GM19372 (cell line): ENCODE data around the gene MCCD1.
"Not testable (repeated sequence)": the region's sequence is repeated elsewhere in the genome, so short reads cannot be mapped to it uniquely, and the experiment has no call there.

ENCODE experiments used
- ATAC-seq: cut with Tn5 transposase; IDR thresholded peaks from one replicate; pipeline ENCODE4 v1.9.1; 2021; ENCODE audit warnings: mild to moderate bottlenecking, low read depth, moderate library complexity; ENCODE audit not compliant: unreplicated experiment

The MCCD1 gene, protein sequence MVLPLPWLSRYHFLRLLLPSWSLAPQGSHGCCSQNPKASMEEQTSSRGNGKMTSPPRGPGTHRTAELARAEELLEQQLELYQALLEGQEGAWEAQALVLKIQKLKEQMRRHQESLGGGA

DNA sequence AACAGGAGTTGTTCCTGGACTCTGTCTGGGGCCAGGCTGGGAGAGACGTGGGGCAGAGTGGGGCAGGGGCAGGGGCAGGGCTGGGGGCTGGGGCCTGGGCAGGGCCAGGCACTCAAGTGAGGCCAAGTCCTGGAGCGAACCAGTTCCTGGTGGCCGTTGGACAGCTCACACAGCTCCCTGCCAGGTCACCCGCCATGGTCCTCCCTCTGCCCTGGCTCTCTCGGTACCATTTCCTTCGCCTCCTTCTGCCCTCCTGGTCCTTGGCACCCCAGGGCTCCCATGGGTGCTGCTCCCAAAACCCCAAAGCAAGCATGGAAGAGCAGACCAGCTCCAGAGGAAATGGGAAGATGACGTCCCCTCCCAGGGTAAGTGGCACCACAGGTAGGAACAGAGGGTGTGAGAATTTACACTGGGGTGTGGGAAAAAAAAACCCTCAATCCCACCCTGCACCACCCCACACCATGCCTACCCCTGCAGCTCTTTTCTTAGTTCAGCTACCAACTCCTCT lies at the start of gene MCCD1:
MCCD1 (plus strand) TSS at position 142 of the 508 bp plus-strand sequence; CDS start at position 195, 53 bp downstream.
- no peak for ATAC-seq

DNA sequence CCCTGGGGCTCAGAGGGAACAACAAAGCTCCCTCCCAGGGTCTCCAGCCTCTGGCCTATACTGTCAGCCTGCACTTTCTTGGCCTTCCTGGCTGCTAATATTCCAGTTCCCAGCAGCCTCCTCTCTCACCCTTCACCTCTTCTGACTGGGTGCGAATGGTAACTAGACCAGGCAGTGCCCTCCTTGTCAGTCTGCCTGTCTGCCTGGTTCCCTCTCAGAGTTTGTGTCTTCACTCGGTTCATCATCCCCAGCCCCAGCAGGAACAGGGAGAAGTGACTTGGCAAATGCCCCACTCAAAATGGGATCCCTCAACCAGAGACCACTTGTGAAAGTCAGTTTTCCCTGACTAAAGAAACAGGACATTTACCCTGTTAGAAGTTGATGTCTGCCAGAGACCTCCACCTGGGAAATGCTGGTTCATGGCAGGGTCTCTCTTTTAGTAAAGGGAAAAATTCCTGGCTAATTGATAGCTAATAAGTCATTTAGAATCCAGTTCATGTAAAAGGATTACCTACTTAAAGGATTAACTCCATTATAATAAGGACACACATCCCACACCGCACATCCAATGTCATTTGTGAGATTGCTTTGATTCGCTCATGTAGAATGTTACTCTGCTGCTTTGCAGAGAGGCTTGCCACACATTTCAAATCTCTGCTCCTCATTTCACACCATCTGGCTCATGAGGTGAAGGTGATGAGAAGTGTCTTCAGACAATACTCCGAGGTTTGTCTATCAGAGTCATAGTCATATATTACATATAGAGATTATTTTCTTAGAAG lies 49.4 kb upstream of the MCCD1 start:
- ATAC-seq, result no peak

DNA sequence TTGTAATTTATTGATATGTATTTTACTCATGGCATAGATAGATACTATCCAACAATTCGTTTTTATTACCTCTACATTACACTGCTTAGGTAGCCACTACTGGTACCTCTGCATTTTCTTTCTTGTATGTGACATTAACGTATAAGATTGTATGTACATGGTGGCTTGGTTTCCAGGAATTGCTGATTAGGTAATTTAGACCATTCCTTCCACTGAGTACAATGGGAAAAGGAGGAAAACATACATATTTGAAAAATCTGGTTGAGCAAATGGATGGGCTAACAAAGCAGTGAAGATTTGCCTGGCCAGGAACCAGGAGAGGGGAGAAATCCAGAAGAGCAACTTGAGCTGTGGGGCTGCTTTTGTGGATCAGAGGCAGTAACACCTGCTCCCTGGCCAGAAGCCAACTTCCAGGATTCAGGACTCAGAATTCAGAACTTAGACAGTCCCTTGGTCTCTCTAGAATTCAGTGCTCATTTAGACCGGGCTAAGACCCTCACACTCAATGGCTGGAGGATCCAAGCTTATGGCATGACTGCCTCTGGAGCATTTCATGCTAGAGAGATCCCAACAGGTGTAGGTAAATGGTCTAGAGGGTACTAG lies 48.7 kb upstream of the MCCD1 start:
- no peak for ATAC-seq

DNA sequence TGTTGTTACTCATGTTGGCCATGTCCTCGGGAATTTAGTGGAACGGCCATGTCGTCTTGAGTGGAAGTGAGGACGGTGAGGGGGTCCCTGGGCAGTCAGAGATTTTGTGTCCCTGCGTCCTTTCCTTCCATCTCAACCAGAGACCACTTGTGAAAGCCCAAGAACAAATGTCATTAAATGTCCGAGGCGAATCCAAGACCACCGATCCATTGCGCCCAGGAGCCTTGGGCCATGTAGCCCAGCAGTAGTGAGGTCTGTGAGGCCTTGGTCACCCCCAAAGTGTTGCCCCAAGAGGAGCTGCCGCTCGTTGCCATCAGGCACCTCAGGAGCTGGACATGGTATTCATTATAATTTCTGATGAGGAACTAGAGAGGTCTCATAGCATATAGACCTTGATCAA lies 48.2 kb upstream of the MCCD1 start:
- ATAC-seq, result no peak

DNA sequence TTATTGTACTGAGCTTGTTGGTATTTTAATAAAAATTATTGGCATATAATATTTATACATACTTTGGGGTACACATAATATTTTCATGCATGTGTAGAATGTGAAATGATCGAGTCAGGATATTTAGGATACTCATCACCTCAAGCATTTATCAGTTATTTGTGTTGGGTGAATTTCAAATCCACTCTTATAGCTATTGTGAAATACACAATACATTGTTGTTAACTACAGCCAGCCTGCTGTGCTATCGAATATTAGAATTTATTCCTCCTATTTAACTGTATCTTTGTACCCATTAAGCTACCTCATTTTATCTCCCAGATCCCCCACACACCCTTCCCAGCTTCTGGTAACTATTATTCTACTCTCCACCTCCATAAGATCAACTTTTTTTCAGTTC lies 45.4 kb upstream of the MCCD1 start:
- no peak for ATAC-seq

DNA sequence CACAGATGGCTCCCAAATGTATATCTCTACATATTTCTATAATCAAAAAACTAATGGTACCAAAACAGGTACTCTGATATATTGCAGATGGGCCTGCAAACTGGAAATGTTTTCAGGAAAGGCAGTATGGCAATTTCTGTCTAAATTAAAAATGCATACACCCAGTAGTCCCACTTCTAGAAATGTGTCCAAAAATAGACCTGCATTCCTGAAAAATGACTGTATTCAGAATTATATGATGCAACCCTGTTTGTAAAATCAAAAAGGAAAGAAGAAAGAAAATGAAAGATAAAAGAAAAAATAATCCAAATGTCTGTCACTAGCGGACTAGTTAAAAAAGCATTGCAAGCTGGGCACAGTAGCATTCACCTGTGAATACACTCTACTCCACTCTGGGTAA lies 43.7 kb upstream of the MCCD1 start:
- ATAC-seq, result no peak

DNA sequence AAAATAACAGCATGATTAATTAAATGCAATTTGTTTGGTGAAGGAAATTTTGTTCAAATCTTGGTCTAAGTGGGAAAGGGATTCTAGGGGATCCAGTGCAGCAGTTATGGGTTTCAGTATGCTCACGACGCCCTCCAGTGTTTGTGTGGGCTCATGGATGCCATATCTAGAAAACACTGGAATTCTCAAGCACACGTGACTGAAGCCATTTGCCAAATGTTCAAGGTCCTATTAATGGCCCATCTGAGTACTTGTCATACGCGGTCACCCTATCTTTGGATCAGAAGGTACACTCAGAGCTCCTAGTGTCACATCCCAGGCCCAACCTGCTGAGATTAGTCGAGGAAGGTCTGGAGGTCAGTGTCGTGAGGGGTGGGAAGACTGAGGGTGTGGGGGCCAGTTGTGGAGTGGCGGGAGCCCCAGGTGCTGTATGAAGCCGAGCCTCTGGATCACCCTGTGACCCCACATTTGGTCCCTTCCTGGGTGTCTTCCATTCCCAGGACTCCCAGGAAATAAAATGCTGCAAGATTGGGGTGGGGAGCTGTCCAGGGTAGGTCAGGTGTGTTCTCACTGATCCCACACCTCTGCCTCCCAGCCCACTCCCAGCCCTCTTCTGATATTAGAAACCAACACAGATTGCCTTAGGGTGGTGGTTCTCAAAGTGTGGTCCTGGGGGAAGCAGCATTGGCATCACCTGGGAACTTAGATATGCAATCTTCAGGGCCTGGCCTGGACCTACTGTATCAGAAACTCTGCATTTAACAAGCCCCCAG lies 42.5 kb upstream of the MCCD1 start:
- not testable (repeated sequence) for ATAC-seq

DNA sequence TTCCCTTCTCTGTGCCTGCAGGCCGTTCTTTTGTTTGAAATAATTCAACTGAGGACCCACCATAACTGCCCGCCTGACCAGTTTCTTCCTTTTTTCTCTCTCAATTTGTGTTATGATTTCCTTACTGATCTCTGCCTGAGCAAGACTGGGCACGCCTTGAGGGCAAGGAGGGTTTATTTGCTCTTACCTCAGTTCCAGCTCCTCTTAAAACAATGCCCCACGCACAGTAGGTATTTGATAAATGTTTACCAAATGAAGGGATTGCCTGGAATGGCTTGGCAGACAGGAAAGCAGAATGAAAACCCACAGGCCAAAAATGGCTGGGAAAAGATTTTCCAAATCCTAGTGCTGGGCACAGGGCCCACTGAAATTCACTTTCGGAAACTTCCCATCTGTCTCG lies 41.1 kb upstream of the MCCD1 start:
- ATAC-seq, result not testable (repeated sequence)

DNA sequence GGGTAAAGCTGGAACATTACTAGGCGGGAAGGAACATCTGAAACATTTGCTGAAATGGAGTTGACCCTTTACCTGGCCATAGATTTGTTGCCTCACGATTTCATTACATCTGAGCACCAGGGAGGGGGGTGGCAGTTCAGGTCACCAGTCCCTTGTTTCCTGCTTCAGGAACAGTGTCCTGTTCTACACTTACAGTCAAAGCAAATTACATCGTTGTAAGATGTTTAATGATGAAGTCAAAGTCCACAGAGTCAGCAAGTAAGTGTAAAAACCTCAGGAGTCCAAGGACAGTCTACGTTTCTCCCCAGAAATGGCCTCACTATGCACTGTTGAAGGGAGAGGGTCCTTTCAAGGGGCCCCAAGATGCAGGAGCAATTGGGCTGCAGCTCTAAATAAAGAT lies 39.7 kb upstream of the MCCD1 start:
- no peak for ATAC-seq

DNA sequence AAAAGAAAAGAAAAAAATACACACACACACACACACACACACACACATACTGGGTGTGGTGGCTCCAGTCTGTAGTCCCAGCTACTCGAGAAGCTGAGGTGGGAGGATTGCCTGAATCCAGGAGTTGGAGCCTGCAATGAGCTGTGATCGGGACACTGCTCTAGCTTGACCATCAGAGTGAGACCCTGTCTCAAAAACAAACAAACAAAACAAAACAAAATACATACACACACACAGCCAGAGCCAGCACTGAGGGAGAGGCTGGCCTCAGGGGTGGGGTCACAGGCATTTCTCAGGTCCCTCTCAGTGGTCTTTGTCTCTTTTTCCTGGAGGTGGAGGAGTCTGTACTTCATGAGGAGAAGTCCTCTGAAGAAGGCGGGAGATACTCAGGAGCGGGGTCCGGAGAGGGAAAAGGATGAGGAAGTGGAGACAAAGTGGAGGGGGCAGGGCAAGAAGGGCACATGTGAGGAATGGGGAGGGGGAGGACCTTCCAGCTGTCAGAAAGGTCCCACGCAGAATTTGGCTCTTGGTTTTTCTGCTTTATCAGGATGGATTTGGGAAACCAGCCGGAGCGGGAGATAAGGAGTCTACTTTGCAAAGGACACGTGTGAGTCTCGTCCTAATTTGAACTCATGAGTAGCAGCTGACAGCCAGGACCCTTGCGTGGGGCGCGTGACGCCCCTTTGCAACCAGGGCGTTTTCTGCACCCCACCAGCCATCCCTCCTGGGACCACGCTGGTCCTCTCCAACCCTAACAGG lies 38.5 kb upstream of the MCCD1 start:
- no peak for ATAC-seq

DNA sequence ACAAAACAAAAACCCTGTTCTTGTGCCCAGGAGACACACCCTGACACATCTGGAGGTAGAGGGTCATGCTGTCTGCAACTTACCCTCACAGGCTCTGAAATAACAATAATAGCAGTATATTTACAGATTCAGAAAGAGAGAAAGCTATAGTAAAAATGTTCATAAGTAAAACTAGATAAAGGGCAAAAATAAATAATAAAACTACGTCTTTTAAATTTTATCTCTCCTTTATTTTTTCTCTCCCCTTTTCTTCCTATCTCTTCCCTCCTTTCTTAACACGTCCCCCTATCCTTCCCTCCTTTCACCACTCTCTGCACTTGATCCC lies 35.2 kb upstream of the MCCD1 start:
- not testable (repeated sequence) for ATAC-seq

DNA sequence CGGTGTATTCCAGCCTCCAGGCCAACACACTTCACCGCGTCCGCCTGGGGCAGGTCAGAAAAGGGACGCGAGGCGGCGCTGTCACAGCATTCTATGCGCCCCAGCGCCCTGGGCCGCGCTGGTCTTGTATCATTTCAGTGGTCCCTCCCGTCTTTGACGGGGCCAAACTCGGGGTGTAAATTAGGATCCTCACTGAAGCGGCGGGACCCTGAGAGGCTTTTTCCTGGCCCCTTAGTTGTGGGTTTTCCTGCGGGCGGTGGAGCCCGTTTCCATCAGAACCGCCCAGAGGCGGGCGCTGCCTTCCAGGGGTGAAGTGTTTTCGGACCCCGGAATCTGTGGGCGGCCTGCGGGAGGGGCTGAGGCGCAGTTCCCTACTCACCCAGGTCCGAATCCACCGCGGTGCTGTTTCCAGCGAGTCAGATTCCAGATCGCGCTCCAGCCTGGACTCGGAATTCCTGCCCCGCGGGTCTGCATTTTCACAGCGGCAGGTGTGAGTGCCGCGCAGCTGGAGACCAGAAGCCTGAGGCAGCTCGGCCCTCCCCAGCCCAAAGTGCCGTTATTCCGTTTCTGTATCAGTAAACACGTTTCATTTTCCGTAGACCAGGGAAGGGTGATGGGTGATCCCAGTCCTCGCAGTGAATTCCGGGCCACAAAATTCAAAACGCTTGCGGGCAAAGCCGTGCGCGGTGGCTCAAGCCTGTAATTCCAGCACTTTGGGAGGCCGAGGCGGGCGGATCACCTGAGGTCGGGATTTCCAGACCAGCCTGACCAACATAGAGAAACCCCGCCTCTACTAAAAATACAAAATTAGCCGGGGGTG lies 34.7 kb upstream of the MCCD1 start:
- ATAC-seq, result no peak

DNA sequence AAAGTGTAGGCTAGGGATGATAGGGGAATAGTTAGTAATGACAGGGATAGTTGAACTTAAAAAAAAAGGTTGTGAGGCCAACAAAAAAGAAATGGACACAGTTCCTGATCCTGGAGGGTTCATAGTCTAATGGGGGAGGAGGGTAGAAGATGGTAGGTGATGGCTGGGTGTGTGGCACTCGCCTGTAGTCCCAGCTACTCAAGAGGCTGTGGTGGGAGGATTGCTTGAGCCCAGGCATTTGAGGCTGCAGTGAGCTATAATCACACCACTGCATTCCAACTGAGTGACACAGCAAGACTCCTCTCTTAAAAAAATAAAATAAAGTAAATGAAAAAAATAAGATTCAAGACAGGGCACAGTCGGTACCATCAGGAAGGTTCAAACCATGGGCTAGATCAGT lies 33.2 kb upstream of the MCCD1 start:
- no peak for ATAC-seq

DNA sequence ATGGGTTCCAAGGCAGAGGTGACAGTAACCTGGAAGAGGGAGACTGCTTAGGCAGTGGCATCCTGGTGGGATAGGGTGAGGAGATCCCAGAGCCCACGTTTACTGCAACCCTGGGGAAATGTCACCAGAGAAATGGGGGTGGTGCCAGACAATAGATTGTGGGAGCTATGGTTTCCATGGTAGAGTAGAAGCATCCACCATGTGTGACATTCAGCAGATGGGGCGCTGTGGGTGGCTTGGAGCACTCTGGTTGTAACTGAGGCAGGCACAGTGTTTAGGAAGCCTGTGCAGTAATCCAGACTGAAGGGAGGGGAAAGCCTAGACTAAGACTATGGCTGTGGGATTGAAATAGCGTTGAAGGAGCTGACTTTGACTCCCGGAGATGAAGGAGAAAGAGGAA lies 31.9 kb upstream of the MCCD1 start:
- ATAC-seq, result not testable (repeated sequence)

DNA sequence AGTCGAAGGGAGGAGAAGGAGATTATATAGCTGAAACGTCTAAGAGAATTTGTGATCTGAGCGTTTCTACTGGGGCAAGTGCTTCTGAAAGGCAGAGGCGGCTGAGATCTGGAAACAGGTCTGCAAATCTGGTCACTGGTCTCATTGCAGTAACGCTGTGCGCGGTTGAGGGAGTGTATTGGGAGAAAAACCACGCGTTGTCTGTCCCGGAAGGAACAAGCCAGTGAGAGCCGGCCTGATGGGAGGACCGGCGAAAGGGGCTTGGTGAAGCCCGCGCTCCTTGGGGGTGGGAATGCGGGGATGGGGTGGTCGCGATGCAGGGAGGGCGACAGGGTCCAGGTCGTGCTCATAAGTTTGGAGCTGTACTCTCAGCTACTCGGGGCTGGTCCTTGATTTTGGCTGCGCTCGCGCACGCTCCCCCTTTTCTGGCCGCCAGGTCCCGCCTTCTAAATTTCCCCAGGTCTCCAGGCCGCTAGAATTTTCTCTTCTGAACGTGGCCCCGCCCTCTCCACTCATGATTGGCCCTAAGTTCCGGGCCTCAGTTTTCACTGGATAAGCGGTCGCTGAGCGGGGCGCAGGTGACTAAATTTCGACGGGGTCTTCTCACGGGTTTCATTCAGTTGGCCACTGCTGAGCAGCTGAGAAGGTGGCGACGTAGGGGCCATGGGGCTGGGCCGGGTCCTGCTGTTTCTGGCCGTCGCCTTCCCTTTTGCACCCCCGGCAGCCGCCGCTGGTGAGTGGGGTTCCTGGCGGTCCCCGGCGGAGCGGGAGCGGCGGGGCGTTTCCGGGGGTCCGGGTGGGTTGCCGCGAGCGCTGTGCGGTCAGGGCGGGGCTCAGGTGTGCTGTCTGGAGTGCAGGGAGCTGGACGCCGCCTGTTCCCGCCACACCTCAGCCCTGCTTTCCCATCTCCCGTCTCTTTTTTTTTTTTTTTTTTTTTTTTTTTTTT lies 31.0 kb upstream of the MCCD1 start, which contains the start of gene MICB:
MICB (plus strand) TSS at position 615 of the 946 bp plus-strand sequence; CDS start at position 664, 49 bp downstream.
- ATAC-seq, result peak; percentile 49

DNA sequence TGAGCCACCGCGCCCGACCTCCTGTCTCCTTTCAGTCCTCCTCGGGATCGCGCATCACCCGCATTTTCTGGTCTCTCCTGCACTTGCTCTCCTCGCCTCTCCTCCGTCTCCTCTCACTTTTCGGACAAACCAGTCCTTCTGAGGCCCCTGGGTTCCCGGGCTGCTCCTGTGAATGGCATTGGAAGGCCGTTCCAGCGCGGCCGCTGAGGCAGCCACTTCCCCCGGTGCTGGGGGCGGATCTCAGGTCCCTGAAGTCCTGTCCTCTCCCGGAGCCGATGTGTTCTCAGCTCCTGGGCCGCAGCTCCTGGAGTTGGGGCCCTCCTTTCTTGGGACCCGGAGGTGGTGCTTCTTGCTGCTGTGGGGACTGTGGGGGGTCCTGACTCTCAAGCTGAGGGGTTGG lies 30.0 kb upstream of the MCCD1 start:
- no peak for ATAC-seq

DNA sequence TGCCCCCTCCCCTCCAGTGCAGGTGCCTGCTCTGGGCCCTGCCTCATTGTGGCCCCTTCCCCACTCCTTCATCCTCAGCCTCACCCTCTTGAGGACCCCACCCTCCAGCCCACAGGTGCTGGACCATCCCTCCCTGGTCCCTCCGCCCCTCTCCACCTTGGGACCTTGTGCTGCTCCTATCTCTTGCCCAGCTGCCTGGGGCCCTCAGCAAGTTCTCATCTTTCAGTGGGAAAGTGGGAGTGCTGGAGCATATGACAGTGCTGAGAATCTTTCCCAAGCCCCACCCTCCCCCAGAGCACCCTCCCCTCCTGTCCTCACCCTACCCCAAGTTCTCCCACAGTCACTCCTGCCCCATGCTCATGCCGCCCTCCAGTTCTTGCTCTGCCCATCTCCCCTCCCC lies 29.1 kb upstream of the MCCD1 start:
- ATAC-seq, result not testable (repeated sequence)

DNA sequence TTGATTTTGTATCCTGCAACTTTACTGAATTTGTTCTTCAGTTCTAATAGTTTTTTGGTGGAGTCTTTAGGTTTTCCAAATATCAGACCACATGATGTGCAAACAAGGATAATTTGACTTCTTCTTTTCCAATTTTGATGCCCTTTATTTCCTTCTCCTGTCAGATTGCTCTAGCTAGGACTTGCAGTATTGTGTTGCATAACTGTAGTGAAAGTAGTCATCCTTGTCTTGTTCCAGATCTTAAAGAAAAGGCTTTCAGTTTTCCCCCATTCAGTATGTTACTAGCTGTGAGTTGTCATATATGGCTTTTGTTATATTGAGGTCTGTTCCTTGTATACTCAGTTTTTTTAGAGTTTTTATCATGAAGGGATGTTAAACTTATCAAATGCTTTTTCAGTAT lies 26.2 kb upstream of the MCCD1 start:
- ATAC-seq, result no peak
